ENCODE data around the gene FOCAD. TPM values are rescaled to one million over a fixed set of nuclear protein-coding genes. Genes with fewer than 3 reads are reported as not detected.

FOCAD gene
- total RNA-seq, 1 donor from 2014 or later: 48.2 TPM

- peaks cover 3% of the 10 kb centered on the region for H3K79me2 ChIP-seq (ENCODE audit: insufficient read depth, low read length)
- no peak overlapping the region for H3K4me2 ChIP-seq (ENCODE audit: low read length)
- no peak for FAIRE-seq
Measured at GRCh38 chr9:20663133-20663532, 20.9 kb upstream of the FOCAD start.

GRCh38 chr9:20664501-20664900, 19.6 kb upstream of the FOCAD start:
- TF ChIP-seq EZH2 (IDR thresholded peaks at IDR 0.05; ENCODE audit: insufficient read depth, low read length): no peak
- TF ChIP-seq, protein P1, sequence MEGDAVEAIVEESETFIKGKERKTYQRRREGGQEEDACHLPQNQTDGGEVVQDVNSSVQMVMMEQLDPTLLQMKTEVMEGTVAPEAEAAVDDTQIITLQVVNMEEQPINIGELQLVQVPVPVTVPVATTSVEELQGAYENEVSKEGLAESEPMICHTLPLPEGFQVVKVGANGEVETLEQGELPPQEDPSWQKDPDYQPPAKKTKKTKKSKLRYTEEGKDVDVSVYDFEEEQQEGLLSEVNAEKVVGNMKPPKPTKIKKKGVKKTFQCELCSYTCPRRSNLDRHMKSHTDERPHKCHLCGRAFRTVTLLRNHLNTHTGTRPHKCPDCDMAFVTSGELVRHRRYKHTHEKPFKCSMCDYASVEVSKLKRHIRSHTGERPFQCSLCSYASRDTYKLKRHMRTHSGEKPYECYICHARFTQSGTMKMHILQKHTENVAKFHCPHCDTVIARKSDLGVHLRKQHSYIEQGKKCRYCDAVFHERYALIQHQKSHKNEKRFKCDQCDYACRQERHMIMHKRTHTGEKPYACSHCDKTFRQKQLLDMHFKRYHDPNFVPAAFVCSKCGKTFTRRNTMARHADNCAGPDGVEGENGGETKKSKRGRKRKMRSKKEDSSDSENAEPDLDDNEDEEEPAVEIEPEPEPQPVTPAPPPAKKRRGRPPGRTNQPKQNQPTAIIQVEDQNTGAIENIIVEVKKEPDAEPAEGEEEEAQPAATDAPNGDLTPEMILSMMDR (IDR thresholded peaks at IDR 0.05; ENCODE audit: insufficient read depth, low read depth, low read length): no peak
- Histone ChIP-seq H3K27me3 (ENCODE audit: insufficient read depth, low read length) (no peaks in the 10 kb centered on the region), H3K4me2 (ENCODE audit: low read length) (no peak overlapping the region), H3K9me3 (ENCODE audit: insufficient read depth, low read depth, low read length) (no peaks in the 10 kb centered on the region), H3K4me1 (ENCODE audit: insufficient read depth, low read length) (no peaks in the 10 kb centered on the region), H4K20me1 (ENCODE audit: insufficient read depth, low read length) (no peaks in the 10 kb centered on the region), H2AFZ (ENCODE audit: low read depth, low read length) (no peak overlapping the region), H3K27ac (ENCODE audit: low read depth, low read length) (no peak overlapping the region), H3K79me2 (ENCODE audit: insufficient read depth, low read length) (peaks cover 3% of the 10 kb centered on the region), H3K4me3 (ENCODE audit: insufficient read depth, low read depth, low read length) (no peak overlapping the region), H3K9ac (ENCODE audit: low read length) (no peak overlapping the region), H3K36me3 (ENCODE audit: insufficient read depth, low read length) (no peaks in the 10 kb centered on the region)
- no peaks in the 10 kb centered on the region for H3K27me3 Mint-ChIP-seq (ENCODE audit: low read depth, unreplicated experiment)
- no peak overlapping the region for H3K27ac Mint-ChIP-seq (ENCODE audit: unreplicated experiment)
- DNase-seq (ENCODE audit: low read depth): no peak
- H3K4me1 Mint-ChIP-seq (ENCODE audit: low read depth, unreplicated experiment): peaks cover 4% of the 10 kb centered on the region
- no peaks in the 10 kb centered on the region for H3K9me3 Mint-ChIP-seq (ENCODE audit: unreplicated experiment)
- no peaks in the 10 kb centered on the region for H3K36me3 Mint-ChIP-seq (ENCODE audit: low read depth, unreplicated experiment)
- H3K4me3 Mint-ChIP-seq (ENCODE audit: unreplicated experiment): no peak overlapping the region
- no peak for FAIRE-seq

More at GRCh38 chr9:20663133-20663532, 20.9 kb upstream of the FOCAD start:
- no peaks in the 10 kb centered on the region for H3K9me3 ChIP-seq (ENCODE audit: insufficient read depth, low read depth, low read length)
- DNase-seq (ENCODE audit: low read depth): no peak
- no peaks in the 10 kb centered on the region for H3K27me3 Mint-ChIP-seq (ENCODE audit: low read depth, unreplicated experiment)
- no peak overlapping the region for H2AFZ ChIP-seq (ENCODE audit: low read depth, low read length)
- H4K20me1 ChIP-seq (ENCODE audit: insufficient read depth, low read length): no peaks in the 10 kb centered on the region
- no peaks in the 10 kb centered on the region for H3K4me1 ChIP-seq (ENCODE audit: insufficient read depth, low read length)
- H3K9ac ChIP-seq (ENCODE audit: low read length): no peak overlapping the region
- no peak overlapping the region for H3K4me3 ChIP-seq (ENCODE audit: insufficient read depth, low read depth, low read length)
- H3K36me3 Mint-ChIP-seq (ENCODE audit: low read depth, unreplicated experiment): no peaks in the 10 kb centered on the region
- no peaks in the 10 kb centered on the region for H3K27me3 ChIP-seq (ENCODE audit: insufficient read depth, low read length)
- H3K4me1 Mint-ChIP-seq (ENCODE audit: low read depth, unreplicated experiment): peaks cover 4% of the 10 kb centered on the region
- H3K4me3 Mint-ChIP-seq (ENCODE audit: unreplicated experiment): no peak overlapping the region
- no peaks in the 10 kb centered on the region for H3K9me3 Mint-ChIP-seq (ENCODE audit: unreplicated experiment)
- no peak overlapping the region for H3K27ac ChIP-seq (ENCODE audit: low read depth, low read length)
- no peaks in the 10 kb centered on the region for H3K36me3 ChIP-seq (ENCODE audit: insufficient read depth, low read length)
- TF ChIP-seq EZH2 (IDR thresholded peaks at IDR 0.05; ENCODE audit: insufficient read depth, low read length): no peak
- TF ChIP-seq, protein P1 (IDR thresholded peaks at IDR 0.05; ENCODE audit: insufficient read depth, low read depth, low read length): no peak
- no peak overlapping the region for H3K27ac Mint-ChIP-seq (ENCODE audit: unreplicated experiment)

DNA sequence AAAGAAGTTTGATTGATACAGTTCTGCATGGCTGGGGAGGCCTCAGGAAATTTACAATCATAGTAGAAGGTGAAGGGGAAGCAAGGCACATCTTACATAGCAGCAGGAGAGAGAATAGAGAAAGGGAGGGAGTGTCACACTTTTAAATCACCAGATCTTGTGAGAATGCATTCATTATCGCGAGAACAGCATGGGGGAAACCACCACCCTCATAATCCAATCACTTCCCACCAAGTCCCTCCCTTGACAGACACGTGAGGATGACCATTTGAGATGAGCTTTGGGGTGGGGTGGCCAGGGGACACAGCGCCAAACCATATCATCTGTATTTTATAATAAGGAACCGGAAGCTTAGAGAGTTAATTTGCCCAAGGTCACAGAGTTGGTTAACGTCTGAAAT, 13.7 kb upstream of the FOCAD start:
- DNase-seq (ENCODE audit: low read depth): no peak
- no peaks in the 10 kb centered on the region for H3K36me3 Mint-ChIP-seq (ENCODE audit: low read depth, unreplicated experiment)
- H3K79me2 ChIP-seq (ENCODE audit: insufficient read depth, low read length): no peaks in the 10 kb centered on the region

More for the DNA sequence above, 13.7 kb upstream of the FOCAD start:
- Histone ChIP-seq H3K9me3 (ENCODE audit: insufficient read depth, low read depth, low read length) (no peaks in the 10 kb centered on the region), H3K27ac (ENCODE audit: low read depth, low read length) (no peak overlapping the region), H3K27me3 (ENCODE audit: insufficient read depth, low read length) (no peaks in the 10 kb centered on the region), H2AFZ (ENCODE audit: low read depth, low read length) (no peak overlapping the region), H3K4me2 (ENCODE audit: low read length) (no peak overlapping the region), H3K9ac (ENCODE audit: low read length) (no peak overlapping the region), H3K36me3 (ENCODE audit: insufficient read depth, low read length) (no peaks in the 10 kb centered on the region), H4K20me1 (ENCODE audit: insufficient read depth, low read length) (no peaks in the 10 kb centered on the region), H3K4me3 (ENCODE audit: insufficient read depth, low read depth, low read length) (no peak overlapping the region), H3K4me1 (ENCODE audit: insufficient read depth, low read length) (no peaks in the 10 kb centered on the region)
- TF ChIP-seq, protein P1 (IDR thresholded peaks at IDR 0.05; ENCODE audit: insufficient read depth, low read depth, low read length): no peak
- TF ChIP-seq EZH2 (IDR thresholded peaks at IDR 0.05; ENCODE audit: insufficient read depth, low read length): no peak
- peaks cover 2% of the 10 kb centered on the region for H3K4me1 Mint-ChIP-seq (ENCODE audit: low read depth, unreplicated experiment)
- no peaks in the 10 kb centered on the region for H3K27me3 Mint-ChIP-seq (ENCODE audit: low read depth, unreplicated experiment)
- H3K9me3 Mint-ChIP-seq (ENCODE audit: unreplicated experiment): no peaks in the 10 kb centered on the region
- no peak for FAIRE-seq
- H3K4me3 Mint-ChIP-seq (ENCODE audit: unreplicated experiment): no peak overlapping the region
- H3K27ac Mint-ChIP-seq (ENCODE audit: unreplicated experiment): no peak overlapping the region
